GM12864 (cell line): ENCODE results near the gene TMED4.
A peak's percentile ranks its signal among the peaks of the same experiment; 100 is the strongest.

Experiments
- DNase-seq: peaks from one replicate; pipeline ENCODE4 v3.0.0-alpha.2; 2011; ENCODE audit warnings: low read depth
- H3K4me3 ChIP-seq: 2 replicates; pipeline ENCODE4 v1.5.1; 2011; ENCODE audit warnings: mild to moderate bottlenecking, low read depth, low read length, control low read depth
- CTCF ChIP-seq: IDR thresholded peaks from 2 replicates; pipeline ENCODE4 v1.5.1; 2011; ENCODE audit warnings: low read depth, mild to moderate bottlenecking, moderate library complexity, low read length, control low read depth, inconsistent platforms; ENCODE audit errors: missing control alignments

The TMED4 gene

GRCh38 chr7:44595934-44596635, 14.1 kb upstream of the TMED4 start:
- no peak for DNase-seq
- TF ChIP-seq CTCF = no peak
- H3K4me3 ChIP-seq = no peak overlapping the region

GRCh38 chr7:44590910-44591309, 8.9 kb upstream of the TMED4 start:
- H3K4me3 ChIP-seq = no peak overlapping the region
- no peak for TF ChIP-seq CTCF
- DNase-seq = no peak

- TF ChIP-seq CTCF = peak; percentile 56
- no peak for DNase-seq
- H3K4me3 ChIP-seq = no peak overlapping the region
These were observed 6.0 kb upstream of the TMED4 start for GRCh38 chr7:44587843-44588711.

- DNase-seq = no peak
- no peak for TF ChIP-seq CTCF
- H3K4me3 ChIP-seq = peak overlapping the region; percentile 94
These were observed 1.3 kb upstream of the TMED4 start for GRCh38 chr7:44583146-44583865.

- no peak for TF ChIP-seq CTCF
- H3K4me3 ChIP-seq = peak overlapping the region; percentile 74
- DNase-seq = peak; percentile 35
These were observed 819 bp downstream of the TMED4 start for GRCh38 chr7:44580945-44581878.

GRCh38 chr7:44576228-44576627, 5.8 kb downstream of the TMED4 start:
- TF ChIP-seq CTCF = no peak
- DNase-seq = no peak
- H3K4me3 ChIP-seq = no peak overlapping the region
